Stimulated activated CD4-positive, alpha-beta T cell treated with anti-CD3 and anti-CD28 coated beads, Interleukin-1b, Interleukin-23, amount 100 ng/mL, for 24 hours (primary cell): ENCODE results near the gene SDS.

Experiments used
- DNase-seq, 4 experiments: peaks; one replicate each; pipeline ENCODE4 v3.0.0-alpha.2; 2020; ENCODE audit warnings: low read depth in 4 of 4, low spot score in 1 of 4

SDS gene

DNA sequence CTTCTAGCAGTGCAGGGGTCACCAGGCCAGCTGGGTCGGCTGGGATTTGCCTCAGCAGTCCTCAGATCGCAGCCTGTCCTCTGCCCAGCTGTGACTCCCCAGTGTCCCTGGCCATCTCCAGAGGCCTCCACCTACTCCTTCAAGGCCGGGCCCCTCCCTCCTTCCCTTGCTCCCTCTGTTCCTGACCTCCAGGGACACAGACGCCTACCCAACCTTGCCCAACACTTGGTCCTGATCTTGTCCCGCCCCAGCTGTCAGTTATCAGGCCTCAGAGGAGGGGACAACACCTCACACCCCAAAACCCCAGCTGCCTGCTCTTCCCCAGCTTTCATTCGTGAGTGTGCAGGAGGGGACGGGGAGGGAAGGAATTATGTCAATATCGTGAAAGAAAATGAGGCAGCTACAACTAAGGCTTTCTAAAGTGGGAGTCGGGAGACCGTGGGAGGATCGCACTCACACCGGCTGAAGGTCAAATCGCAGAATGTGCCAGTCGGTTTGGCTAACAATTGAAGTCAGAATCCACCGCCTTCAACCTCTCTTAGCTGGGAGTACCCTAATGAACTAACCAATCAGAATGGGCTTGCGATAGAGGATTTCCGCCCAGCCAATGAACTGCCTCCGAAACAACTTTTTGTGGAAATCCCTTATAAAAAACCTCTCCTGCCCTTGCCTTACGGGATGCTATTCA is 54.7 kb downstream of the SDS start:
- DNase-seq, result no peak

DNA sequence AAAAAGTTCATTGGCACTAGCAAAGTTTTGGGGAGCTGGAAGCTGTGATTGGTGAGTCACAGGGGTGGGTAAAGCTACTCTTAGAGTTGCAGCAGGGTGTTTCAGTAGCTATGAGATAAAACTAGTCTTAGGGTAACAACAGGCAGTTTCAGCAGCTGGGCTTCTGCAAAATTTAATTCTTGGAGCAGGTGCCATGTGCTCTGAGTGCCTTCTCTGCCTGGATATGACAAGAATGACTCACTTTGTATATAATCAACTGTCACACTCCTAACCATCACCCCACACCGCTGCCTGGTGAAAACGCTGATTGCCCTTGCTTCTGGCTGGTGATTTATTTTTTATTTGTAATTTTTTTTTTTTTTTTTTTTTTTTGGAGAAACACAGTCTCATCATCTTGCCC is 55.8 kb downstream of the SDS start:
- no peak for DNase-seq

DNA sequence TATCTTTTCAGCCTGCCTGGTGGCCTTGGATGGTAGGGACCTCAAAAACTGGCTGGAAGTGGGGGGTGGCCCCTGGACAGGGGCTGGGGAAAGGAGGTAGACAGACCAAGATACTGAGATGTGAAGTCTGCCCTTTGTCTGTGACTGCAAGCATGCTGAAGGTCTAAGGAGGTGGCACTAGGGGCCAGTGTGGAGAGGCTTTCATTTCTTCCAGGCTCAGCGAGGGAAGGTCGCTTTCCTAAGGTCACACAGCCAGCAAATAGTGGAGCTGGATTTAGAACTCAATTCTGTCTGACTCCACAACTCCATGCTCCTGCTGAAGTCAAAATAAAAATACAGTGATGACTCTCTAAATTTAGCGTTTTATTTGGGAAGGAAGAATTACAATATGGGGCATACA is 56.6 kb downstream of the SDS start:
- DNase-seq, result no peak

DNA sequence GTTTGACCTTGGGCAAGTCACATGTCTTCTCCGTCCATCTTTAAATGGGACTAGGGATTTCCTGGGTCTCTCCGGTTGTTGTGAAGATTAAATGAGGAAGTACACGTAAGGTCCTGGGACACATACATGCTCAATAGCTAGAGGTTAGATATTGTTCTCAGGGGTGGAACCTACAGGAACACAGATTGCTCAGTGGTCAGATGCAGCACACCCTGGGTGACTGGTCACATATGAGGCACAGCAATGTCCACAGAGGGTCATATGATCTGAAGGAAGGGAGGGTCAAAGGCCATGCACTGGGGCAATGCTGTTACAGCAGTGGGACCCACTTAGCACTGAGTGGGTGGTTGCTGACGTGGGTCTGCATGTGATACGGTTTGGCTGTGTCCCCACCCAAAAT is 57.3 kb downstream of the SDS start:
- DNase-seq, result no peak

DNA sequence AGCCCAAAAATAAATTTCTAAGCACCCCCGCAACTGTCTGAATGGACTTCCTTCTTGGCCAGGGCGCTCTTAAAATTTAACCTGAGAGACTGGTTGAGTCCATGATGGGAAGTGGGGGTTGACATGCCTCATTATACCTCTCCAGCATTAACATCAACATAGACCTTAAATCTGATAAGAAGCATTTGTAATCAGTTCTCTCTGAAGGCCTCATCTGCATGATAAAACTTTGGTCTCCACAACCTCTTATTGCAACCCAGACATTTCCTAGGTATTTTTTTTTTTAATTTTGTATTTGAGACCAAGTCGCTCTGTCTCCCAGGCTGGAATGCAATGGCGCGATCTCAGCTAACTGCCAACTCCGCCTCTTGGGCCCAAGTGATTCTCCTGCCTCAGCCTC is 58.4 kb downstream of the SDS start:
- DNase-seq, result no peak
